ENCODE results near the gene PAPSS1.

DNA sequence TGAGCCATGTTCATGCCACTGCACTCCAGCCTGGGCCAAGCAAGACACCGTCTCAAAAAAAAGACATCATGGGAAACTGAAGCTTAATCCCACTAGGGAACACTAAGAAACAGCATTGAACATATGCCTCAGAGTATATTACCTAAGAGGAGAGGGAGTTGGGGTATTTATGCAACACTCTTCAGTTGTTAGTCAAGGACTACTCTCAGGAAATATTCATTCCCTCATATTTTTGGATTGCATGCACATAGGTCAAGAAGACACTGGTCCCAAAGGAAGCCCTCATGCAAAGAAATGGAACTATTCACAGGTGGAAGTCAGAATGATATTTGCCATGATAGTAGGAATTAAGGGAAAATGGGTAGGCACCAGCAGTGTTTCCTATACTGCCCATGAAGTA is 22.8 kb upstream of the PAPSS1 start:
- TF ChIP-seq, protein P1, sequence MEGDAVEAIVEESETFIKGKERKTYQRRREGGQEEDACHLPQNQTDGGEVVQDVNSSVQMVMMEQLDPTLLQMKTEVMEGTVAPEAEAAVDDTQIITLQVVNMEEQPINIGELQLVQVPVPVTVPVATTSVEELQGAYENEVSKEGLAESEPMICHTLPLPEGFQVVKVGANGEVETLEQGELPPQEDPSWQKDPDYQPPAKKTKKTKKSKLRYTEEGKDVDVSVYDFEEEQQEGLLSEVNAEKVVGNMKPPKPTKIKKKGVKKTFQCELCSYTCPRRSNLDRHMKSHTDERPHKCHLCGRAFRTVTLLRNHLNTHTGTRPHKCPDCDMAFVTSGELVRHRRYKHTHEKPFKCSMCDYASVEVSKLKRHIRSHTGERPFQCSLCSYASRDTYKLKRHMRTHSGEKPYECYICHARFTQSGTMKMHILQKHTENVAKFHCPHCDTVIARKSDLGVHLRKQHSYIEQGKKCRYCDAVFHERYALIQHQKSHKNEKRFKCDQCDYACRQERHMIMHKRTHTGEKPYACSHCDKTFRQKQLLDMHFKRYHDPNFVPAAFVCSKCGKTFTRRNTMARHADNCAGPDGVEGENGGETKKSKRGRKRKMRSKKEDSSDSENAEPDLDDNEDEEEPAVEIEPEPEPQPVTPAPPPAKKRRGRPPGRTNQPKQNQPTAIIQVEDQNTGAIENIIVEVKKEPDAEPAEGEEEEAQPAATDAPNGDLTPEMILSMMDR (IDR thresholded peaks at IDR 0.05; ENCODE audit: low read depth, low read length, poor library complexity, severe bottlenecking): no peak
- TF ChIP-seq EZH2phosphoT487 (IDR thresholded peaks at IDR 0.05; ENCODE audit: borderline replicate concordance, low read length): no peak

Data from DOHH2 (cell line).